ENCODE results near the gene LIFR.
A peak's percentile ranks its signal among the peaks of the same experiment; 100 is the strongest.
"Not testable (repeated sequence)": the region's sequence is repeated elsewhere in the genome, so short reads cannot be mapped to it uniquely, and the experiment has no call there.

LIFR gene

GRCh38 chr5:38582293-38582974 is 26.0 kb upstream of the LIFR start:
- no peak for DNase-seq

DNA sequence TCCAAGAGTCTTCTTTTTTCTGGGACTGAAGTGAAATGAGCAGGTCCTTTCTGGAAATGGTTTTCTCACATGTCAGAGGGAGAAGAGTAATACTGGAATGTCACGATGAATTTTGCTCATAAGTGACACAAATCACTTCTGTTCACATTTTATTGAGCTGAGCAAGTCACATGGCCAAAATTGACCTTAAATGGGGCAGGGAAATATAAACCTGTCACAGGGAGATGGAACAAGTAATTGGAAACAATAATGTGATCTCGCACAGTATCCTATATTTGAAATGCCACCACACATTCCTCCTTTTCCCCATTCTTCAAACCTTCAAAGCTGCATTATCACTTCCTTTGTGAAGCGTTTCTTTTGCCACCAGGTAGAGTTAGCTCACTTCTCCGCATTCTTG is 25.2 kb upstream of the LIFR start:
- DNase-seq: no peak

GRCh38 chr5:38579105-38579504 is 22.7 kb upstream of the LIFR start:
- DNase-seq: no peak

DNA sequence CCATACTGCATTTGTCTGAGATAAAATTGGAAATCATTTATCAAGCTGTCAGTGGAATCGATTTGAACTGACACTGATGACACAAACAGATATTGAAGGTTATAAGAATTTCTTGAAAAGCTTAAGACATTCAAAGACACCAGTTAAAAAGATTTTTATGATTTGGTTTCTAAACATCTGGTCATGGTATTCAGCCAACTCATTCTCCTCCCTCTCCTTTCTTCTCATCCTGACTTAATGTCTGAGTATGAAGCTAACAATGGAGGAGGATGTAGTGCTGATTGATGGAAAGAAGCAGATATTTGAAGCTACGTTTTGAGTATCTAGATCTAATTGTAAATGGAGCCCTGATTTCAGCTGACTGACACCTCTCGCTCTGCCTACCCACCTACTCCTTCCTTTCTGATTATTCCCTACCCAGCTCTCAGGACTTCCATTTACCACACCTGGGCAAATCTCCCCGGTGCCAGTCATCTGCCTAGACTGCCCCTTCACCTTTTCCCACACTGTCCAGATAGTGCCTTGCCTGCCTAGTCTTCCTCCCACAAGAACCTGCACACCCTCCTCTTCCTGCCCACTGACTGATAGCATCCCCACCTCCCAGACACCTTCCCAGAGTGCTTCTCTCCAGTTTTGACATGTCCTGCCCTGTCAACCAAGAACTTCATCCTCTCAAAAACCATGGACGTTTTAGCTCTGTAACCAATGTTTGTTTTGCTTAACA is 20.7 kb upstream of the LIFR start:
- no peak for DNase-seq

DNA sequence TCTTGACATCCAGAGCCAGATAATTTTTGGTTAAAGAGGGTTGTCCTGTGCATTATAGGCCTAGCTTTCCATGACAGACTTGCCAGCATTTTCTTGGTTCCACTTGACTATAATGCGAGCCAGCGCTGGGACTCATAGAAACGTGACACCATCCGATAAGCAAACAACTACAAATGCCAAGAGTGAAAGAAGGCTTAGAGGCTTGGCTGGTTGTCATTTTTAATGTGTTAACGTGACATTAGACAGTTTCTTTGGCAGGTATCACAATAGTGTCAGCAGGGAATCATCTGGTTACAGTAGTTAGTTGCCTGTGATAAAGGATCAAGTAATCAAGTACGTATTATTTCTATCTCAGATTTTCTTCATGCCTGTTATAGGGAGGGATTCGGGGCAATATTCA is 20.0 kb upstream of the LIFR start:
- no peak for DNase-seq

- no peak for DNase-seq
Observed at GRCh38 chr5:38575476-38575875, 19.0 kb upstream of the LIFR start.

DNA sequence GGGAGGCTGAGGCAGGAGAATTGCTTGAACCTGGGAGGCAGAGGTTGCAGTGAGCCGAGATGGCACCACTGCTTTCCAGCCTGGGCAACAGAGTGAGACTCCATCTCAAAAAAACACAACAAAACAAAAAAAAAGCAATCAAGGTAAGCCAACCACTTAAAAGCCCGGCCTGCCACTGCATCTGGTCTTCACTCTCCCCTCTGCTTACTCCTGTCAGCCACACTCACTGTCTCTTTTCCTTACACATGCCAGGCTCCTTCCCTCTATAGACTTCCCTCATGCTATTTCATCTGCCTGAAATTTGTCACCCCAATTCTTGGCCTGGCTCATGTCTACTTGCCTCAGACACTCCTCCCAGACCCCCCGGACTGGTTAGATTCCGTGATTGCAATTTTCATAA is 17.6 kb upstream of the LIFR start:
- DNase-seq: no peak

DNA sequence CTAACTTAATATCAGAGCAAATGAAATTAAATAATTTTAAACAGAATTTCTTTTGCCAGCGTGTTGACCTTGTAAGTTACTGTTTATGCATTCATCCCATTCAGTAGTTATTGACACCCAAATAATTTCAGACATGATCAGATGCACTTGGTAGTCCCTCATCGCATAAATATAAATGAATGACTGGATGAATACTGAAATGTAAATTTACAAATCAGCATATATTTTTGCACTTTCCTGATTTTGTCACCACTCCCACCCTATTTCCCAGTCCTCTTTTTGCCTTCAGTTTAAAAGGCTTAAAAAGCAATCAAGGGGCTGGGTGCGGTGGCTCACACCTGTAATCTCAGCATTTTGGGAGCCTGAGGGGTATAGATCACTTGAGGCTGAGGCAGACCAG is 17.1 kb upstream of the LIFR start:
- no peak for DNase-seq

- DNase-seq: no peak
Observed at GRCh38 chr5:38569180-38569579, 12.7 kb upstream of the LIFR start.

- not testable (repeated sequence) for DNase-seq
Observed at GRCh38 chr5:38567306-38567705, 10.9 kb upstream of the LIFR start.

DNA sequence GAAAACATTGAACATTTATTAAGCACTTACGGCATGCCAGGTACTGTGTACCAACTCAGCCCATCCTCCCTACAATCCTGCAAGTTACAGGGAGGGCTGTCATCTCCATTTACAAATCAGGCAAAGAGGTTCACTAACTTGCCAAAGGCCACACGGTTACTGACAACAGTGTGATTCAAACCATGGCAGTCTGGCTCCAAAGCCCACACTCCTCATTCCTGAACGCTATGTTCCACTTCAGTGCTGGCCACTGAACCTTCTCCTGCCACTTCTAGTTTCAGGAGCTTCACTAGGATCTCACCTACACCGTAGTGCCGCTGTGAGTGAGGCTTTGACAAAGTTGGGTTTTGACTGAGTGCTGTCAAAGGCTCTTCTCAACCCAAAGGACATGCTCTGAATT is 7.2 kb upstream of the LIFR start:
- DNase-seq: no peak

GRCh38 chr5:38562444-38563210 is 6.2 kb upstream of the LIFR start:
- no peak for DNase-seq

DNA sequence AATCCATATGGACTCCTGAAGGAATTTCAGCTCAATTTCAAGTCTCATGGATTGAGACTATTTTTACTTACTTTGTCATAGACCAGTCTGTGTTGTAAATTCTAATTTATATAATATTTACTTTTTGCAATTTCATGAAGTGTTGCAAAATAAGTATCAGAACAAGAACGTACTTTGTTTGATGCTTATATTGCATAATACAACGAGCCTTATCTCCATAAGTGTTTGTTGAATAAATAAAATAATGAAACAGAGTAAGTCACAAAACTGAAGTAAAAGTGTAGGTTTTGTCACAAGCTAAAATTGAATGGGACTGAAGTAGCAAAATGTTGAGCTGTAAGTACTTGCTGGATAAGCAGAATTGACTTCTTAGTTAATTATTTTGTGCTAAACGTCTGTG is 3.0 kb upstream of the LIFR start:
- no peak for DNase-seq

DNA sequence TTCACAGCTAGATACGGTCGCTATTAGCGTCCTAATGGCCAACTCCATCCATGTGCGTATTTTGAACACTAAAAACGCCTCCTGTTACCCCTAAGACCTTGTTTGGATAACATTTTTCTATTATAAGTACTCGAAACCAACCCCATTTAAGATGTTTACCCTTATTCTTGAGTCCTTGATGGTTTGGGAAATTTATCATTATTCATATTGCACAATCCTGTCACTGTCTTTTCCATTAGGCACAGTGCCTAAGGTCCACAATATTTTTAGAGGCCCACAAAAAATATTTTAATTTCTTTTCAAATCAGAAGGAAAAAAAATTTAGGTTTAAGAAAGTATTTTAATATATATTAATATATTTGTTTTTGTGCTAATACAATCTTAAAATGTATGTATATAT is 1.3 kb upstream of the LIFR start:
- DNase-seq: no peak

DNA sequence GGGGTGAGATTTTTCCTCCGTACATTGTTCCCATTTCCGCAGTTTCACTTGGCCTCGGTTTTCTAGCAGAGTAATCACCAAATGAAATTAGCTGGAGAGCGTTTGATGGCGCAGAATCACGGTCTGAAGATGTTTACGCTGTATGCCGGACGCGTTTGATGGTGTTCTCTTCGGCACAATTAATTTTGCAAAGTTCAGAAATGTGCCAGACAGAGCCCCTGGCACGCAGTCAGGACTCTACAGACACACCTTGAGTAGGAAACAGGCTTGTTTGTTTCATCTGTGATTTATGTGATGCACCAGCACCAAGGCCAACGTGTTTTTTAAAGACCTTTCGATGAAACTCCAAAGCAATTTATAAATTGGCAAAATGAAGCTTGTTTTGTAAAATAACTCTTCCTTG is 863 bp upstream of the LIFR start:
- no peak for DNase-seq

- DNase-seq: no peak
Observed at GRCh38 chr5:38556088-38556598, 303 bp downstream of the LIFR start.

DNA sequence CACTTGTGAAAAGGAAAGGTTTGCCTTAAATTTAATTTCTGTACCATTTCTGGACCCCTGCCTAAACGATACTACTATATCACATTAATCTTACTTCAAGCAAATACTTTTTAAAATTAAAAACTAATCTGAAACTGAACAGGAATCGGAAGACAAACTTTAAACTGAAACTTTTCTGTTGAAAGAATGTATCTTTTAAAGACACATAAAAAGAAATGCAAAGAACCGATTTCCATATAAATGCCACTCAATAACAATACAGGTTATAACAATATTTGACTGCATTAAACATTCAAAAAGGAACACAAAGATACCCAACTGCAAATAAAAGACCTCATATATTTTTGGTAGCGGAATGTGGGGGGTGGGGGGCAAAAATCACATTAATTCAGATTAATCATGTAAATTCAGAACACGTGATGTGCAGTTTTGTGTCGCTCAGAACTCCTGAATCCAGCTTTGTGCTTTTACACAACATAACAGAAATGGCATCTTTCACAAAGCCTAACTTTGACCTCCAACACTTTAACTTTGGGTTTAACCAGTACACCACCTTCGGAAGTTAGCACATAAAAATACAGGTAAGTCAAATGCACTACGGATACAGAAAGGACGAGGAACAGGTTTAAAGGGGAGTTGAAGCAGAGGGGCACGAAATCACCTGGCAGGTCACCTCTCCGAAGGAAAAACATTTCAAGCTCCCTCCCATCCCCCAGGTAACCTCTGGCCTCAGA is 925 bp downstream of the LIFR start:
- no peak for DNase-seq

- DNase-seq: no peak
Observed at GRCh38 chr5:38554861-38555260, 1.6 kb downstream of the LIFR start.

- DNase-seq: no peak
Observed at GRCh38 chr5:38554403-38554802, 2.0 kb downstream of the LIFR start.

DNA sequence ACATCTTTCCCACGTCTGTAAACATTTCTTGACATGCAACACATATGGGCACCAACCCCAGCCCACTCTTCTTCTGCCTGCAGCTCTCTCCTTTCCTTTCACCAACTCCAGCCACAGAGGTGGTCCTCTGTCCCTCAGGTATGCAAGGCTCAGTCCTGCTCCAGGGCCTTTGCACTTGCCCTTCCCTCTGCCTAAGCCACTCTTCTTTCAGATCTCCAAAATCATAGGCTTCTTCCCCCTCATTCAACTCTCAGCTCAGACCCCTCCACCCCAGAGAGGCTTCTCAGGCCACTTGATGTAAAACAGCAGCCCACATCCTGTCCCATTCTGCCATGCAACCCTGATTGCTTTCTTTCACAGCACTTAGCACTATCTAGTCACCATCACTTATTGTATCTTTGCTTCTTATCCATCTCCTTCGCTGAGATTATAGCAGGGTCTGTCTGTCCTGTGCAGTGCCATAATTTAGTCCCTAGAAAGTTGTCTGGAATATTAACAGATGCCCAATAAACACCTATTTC is 3.4 kb downstream of the LIFR start:
- DNase-seq: no peak

DNA sequence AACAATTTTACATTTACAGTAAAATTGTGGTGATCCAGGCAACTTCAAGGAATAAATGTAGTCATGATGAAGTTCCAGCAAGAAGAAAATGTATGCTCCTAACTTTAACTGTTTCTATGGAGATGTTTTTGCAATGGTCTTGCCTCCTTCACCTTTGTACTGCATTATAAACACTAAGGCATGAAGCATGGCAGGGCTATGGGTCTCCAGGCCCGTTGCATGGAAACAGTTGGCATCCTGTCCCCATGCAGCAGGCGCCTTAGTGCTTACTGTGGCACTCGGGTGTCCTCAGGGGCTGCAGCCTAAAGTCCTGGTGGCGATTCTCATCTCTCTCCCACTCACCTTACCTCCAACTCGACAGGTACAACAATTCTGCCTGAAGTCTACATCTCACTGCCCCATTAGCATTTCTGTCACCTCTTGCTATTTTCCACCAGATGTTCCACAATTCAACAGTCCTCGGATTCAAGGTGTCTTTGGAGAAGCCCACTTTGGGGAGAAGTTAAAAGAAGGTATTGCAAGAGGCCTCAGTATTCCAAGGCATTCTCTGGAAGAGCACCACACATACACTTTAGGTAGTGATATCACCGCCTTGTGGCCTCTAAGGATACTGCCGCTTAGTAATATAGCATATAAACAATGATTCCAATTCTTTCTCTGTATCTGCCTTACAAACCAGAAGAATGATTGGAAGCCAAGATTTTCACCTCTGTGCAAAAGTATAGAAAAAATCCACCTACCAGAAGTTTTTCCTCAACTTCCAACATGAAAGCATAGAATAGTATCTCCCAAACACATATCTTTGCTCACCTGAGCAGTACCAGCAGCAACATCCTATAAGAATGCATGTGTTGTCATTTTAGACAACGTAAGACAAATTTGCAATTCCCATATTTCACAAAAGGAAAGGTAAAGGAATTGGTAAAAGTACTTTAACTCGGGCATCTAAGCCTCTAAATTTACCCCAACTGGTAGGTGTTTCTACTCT is 5.1 kb downstream of the LIFR start:
- DNase-seq: peak; percentile 66

All from fibroblast of skin of back (primary cell).